Measurements from ENCODE around the gene TANC1. TPM values are rescaled to one million over a fixed set of nuclear protein-coding genes. Genes with fewer than 3 reads are reported as not detected.

The TANC1 gene
- total RNA-seq, 4 donors from 2014 or later = 20.6 to 64.8 (median 31.5) TPM

DNA sequence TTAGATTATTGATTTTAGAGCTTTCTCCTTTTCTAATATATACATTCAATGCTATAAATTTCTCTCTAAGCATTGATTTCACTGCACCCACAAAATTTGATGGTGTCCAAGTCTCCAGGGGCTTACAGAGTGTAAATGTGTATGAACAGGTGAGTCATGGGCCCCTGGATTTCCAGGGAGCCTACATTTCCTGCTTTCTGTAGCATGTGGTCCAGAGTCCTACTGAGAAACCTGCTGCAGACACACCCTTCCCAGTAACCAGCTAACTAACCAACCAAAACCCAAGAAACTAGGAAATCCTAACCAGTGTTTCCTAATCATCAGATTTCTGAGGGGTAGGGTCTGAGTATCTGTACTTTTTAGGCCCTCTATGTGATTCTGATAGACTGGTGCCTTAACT lies 39.5 kb upstream of the TANC1 start:
- TF ChIP-seq, protein P1, sequence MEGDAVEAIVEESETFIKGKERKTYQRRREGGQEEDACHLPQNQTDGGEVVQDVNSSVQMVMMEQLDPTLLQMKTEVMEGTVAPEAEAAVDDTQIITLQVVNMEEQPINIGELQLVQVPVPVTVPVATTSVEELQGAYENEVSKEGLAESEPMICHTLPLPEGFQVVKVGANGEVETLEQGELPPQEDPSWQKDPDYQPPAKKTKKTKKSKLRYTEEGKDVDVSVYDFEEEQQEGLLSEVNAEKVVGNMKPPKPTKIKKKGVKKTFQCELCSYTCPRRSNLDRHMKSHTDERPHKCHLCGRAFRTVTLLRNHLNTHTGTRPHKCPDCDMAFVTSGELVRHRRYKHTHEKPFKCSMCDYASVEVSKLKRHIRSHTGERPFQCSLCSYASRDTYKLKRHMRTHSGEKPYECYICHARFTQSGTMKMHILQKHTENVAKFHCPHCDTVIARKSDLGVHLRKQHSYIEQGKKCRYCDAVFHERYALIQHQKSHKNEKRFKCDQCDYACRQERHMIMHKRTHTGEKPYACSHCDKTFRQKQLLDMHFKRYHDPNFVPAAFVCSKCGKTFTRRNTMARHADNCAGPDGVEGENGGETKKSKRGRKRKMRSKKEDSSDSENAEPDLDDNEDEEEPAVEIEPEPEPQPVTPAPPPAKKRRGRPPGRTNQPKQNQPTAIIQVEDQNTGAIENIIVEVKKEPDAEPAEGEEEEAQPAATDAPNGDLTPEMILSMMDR (IDR thresholded peaks at IDR 0.05; ENCODE audit: low read depth) = no peak

DNA sequence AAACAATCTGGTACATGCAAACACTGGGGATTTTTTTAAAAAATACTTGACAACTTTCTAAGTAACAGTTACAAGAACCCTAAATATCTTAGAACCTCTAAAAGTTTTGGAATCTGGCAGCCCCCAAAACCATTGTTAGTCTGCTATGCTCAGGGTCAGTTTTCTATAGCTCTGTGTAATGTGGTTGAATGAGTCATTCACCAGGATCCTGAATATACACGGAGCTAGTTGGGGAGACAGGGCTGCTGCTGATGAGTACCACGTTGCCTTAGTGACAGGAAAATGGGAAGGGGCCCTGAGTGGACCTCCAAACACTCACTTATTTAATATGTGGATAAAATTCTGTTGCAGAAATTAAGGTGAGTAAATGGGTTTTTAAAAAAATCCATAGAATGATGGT lies 36.9 kb upstream of the TANC1 start:
- TF ChIP-seq, protein P1 (IDR thresholded peaks at IDR 0.05; ENCODE audit: low read depth) = no peak

DNA sequence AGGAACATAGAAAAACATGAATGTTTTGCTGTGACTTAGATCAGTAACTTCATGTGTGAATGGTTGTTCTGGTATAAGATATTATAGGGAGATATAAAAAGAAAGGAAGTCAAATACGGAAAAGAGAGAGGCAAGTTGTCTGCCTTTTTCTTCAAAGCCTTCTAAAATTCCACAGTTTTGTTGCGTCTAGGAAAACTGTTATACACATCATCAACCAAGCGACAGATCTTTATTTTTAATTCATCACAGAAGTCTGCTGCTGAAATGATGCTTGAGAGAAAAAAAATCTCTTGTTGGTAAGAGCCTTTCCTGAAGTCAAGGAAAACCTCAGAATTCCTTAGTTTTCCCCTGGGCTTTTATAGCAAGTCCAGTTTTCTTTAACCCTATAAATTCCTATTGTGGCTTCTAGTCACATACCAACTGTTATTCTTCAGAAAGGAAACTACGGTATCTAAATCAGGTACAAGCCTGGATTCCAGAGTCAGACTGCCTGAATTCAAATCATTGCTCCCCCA lies 36.3 kb upstream of the TANC1 start:
- TF ChIP-seq, protein P1 (IDR thresholded peaks at IDR 0.05; ENCODE audit: low read depth) = no peak

DNA sequence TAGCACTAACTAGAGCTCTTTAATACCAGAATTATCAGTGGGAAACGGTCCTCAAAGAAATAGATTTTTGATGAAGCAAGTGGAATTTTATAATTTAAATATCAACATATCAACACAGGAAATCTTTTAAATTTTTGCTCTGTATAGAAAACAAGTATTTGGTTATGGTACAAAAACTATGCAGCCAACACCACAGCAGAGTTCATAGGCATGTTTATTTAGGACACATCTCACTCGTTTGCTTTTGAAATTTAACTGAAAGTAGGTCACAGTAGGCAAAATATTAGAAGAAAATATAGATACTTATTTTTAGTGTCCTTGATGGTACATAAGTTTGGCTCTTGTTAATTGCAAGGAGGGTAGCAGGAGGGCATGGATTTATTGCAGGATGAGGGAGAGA lies 34.3 kb upstream of the TANC1 start:
- TF ChIP-seq, protein P1 (IDR thresholded peaks at IDR 0.05; ENCODE audit: low read depth) = no peak

DNA sequence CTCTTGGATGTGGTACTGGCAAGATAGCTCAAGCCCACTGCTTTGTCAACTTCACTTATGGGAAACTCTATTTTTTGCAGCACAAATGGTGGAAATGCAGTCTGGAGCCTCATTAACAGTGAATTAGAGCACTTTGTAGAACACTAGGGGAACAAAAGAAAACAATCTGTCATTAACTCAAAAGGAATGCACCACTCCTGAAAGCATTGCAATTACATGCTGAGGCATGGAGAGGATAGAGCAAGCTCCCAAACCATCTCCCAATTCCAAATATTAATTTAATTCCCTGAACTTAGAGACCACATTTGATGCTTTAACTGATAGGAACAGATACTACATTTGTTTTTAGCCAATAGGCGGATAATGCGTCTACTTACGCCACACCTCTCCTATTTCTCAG lies 32.8 kb upstream of the TANC1 start:
- TF ChIP-seq, protein P1 (IDR thresholded peaks at IDR 0.05; ENCODE audit: low read depth) = no peak

DNA sequence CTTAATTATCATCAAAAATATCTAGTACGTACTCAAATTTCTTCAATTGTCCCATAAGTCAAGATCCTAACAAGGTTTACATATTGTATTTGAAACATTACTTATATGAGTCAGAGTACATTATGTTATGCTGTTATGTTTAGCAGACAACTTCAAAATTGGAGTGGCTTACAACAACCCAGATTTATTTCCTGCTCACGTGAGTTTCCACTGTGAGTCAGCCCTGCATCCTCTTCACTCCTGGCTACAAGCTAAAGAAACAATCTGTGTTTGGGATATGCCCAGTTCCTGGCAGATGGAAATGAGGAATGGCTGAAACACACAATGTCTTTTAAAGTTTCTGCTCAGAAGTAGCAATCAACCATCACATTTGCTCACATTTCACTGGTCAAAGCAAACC lies 31.5 kb upstream of the TANC1 start:
- TF ChIP-seq, protein P1 (IDR thresholded peaks at IDR 0.05; ENCODE audit: low read depth) = no peak

DNA sequence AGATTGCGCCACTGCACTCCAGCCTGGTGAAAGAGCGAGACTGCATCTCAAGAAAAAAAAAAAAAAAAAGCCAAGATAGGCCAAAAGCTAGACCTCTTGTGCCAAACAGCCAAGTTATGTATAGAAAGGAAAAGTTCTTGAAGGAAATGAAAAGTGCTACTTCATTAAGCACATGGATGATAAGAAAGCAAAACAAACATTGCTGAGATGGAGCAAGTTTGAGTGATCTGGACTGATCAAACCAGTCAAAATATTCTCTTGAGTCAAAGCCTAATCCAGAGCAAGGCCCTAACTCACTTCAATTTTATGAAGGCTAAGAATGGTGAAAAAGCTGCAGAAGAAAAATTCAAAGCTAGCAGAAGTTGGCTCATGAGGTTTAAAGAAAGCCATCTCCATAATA lies 28.1 kb upstream of the TANC1 start:
- TF ChIP-seq, protein P1 (IDR thresholded peaks at IDR 0.05; ENCODE audit: low read depth) = no peak

Data from subcutaneous adipose tissue (tissue), 4 donors.